ENCODE data around the gene SLC6A6. TPM values are rescaled to one million over a fixed set of nuclear protein-coding genes. Genes with fewer than 3 reads are reported as not detected.

The SLC6A6 gene
- total RNA-seq, 1 donor = 33.2 TPM

GRCh38 chr3:14481646-14482036 is 79.2 kb downstream of the SLC6A6 start:
- no peak for TF ChIP-seq CTCF (IDR thresholded peaks at IDR 0.05; ENCODE audit: insufficient read depth, low read depth, low read length)
- DNase-seq (ENCODE audit: low read depth) = no peak
- H3K4me3 ChIP-seq (ENCODE audit: low read depth, low read length) = no peak overlapping the region

GRCh38 chr3:14482271-14482721 is 79.9 kb downstream of the SLC6A6 start:
- DNase-seq (ENCODE audit: low read depth) = no peak
- no peak overlapping the region for H3K4me3 ChIP-seq (ENCODE audit: low read depth, low read length)
- TF ChIP-seq CTCF (IDR thresholded peaks at IDR 0.05; ENCODE audit: insufficient read depth, low read depth, low read length) = no peak

- no peak overlapping the region for H3K4me3 ChIP-seq (ENCODE audit: low read depth, low read length)
- no peak for TF ChIP-seq CTCF (IDR thresholded peaks at IDR 0.05; ENCODE audit: insufficient read depth, low read depth, low read length)
- no peak for DNase-seq (ENCODE audit: low read depth)
These were observed 80.9 kb downstream of the SLC6A6 start for GRCh38 chr3:14483286-14483685.

- no peak overlapping the region for H3K4me3 ChIP-seq (ENCODE audit: low read depth, low read length)
- no peak for TF ChIP-seq CTCF (IDR thresholded peaks at IDR 0.05; ENCODE audit: insufficient read depth, low read depth, low read length)
These were observed 82.3 kb downstream of the SLC6A6 start for GRCh38 chr3:14484741-14485140.

GRCh38 chr3:14485981-14486380 is 83.6 kb downstream of the SLC6A6 start:
- no peak for DNase-seq (ENCODE audit: low read depth)
- no peak overlapping the region for H3K4me3 ChIP-seq (ENCODE audit: low read depth, low read length)
- no peak for TF ChIP-seq CTCF (IDR thresholded peaks at IDR 0.05; ENCODE audit: insufficient read depth, low read depth, low read length)

More at GRCh38 chr3:14484741-14485140, 82.3 kb downstream of the SLC6A6 start:
- DNase-seq (ENCODE audit: low read depth) = no peak

- DNase-seq (ENCODE audit: low read depth) = no peak
- H3K4me3 ChIP-seq (ENCODE audit: low read depth, low read length) = no peak overlapping the region
- no peak for TF ChIP-seq CTCF (IDR thresholded peaks at IDR 0.05; ENCODE audit: insufficient read depth, low read depth, low read length)
These were observed 84.1 kb downstream of the SLC6A6 start for GRCh38 chr3:14486460-14486859.

- no peak overlapping the region for H3K4me3 ChIP-seq (ENCODE audit: low read depth, low read length)
- no peak for DNase-seq (ENCODE audit: low read depth)
- no peak for TF ChIP-seq CTCF (IDR thresholded peaks at IDR 0.05; ENCODE audit: insufficient read depth, low read depth, low read length)
These were observed 84.7 kb downstream of the SLC6A6 start for GRCh38 chr3:14487086-14487485.

Data from fibroblast of villous mesenchyme (primary cell).